GM19438 (cell line): ENCODE data around the gene LRRC46.

ENCODE experiments used
- ATAC-seq: cut with Tn5 transposase; IDR thresholded peaks from one replicate; pipeline ENCODE4 v1.9.1; 2021; ENCODE audit warnings: low read depth; ENCODE audit not compliant: unreplicated experiment

The LRRC46 gene

GRCh38 chr17:47873200-47874090 is 42.0 kb downstream of the LRRC46 start:
- ATAC-seq: no peak

- ATAC-seq: no peak
Measured at GRCh38 chr17:47875011-47875985, 43.8 kb downstream of the LRRC46 start.

GRCh38 chr17:47877368-47878034 is 46.0 kb downstream of the LRRC46 start:
- ATAC-seq: no peak

GRCh38 chr17:47878203-47879027 is 46.9 kb downstream of the LRRC46 start:
- ATAC-seq: no peak

GRCh38 chr17:47879028-47879585 is 47.6 kb downstream of the LRRC46 start:
- no peak for ATAC-seq

- no peak for ATAC-seq
Measured at GRCh38 chr17:47879776-47880454, 48.4 kb downstream of the LRRC46 start.

- no peak for ATAC-seq
Measured at GRCh38 chr17:47882247-47882646, 50.8 kb downstream of the LRRC46 start.

GRCh38 chr17:47882695-47883588 is 51.5 kb downstream of the LRRC46 start:
- no peak for ATAC-seq

GRCh38 chr17:47883589-47884426 is 52.3 kb downstream of the LRRC46 start:
- no peak for ATAC-seq

GRCh38 chr17:47884427-47884740 is 52.9 kb downstream of the LRRC46 start:
- no peak for ATAC-seq

GRCh38 chr17:47884905-47885730 is 53.6 kb downstream of the LRRC46 start:
- ATAC-seq: no peak
